Liver (tissue), 9 donors: ENCODE results near the gene SLC9B2. TPM values are rescaled to one million over a fixed set of nuclear protein-coding genes. Genes with fewer than 3 reads are reported as not detected.

Source experiments
- DNase-seq: peaks from one replicate; pipeline ENCODE4 v3.0.0-alpha.2; 2017; ENCODE audit warnings: low spot score
- H3K27ac ChIP-seq, 2 donors: one replicate each; pipeline ENCODE4 v1.7.0; 2013; ENCODE audit warnings: inconsistent platforms in 2 of 2, low read length in 2 of 2, control low read depth in 1 of 2, low read depth in 1 of 2, mild to moderate bottlenecking in 1 of 2
- H3K27me3 ChIP-seq, 4 donors: one replicate each; pipeline versions ENCODE4 v1.6.1 to v1.7.0; 2013; ENCODE audit warnings: low read length in 3 of 4, inconsistent platforms in 1 of 4, mild to moderate bottlenecking in 1 of 4, moderate library complexity in 1 of 4; ENCODE audit not compliant: control insufficient read depth in 4 of 4, insufficient read depth in 4 of 4
- H3K36me3 ChIP-seq, 4 donors: one replicate each; pipeline versions ENCODE4 v1.6.1 to v1.7.0; 2013; ENCODE audit warnings: low read length in 3 of 4, mild to moderate bottlenecking in 3 of 4, low read depth in 1 of 4, moderate library complexity in 1 of 4; ENCODE audit not compliant: control insufficient read depth in 4 of 4, insufficient read depth in 3 of 4
- H3K4me1 ChIP-seq, 4 donors: one replicate each; pipeline versions ENCODE4 v1.6.1 to v1.7.0; 2013; ENCODE audit warnings: low read length in 3 of 4, mild to moderate bottlenecking in 3 of 4, moderate library complexity in 1 of 4; ENCODE audit not compliant: control insufficient read depth in 4 of 4, insufficient read depth in 4 of 4
- H3K4me3 ChIP-seq, 3 donors: one replicate each; pipeline versions ENCODE4 v1.6.1 to v1.7.0; 2013; ENCODE audit warnings: low read length in 3 of 3, control low read depth in 1 of 3, low read depth in 1 of 3, mild to moderate bottlenecking in 1 of 3
- H3K9ac ChIP-seq, 2 donors: one replicate each; pipeline ENCODE4 v1.7.0; 2013; ENCODE audit warnings: low read length in 2 of 2, mild to moderate bottlenecking in 2 of 2, moderate library complexity in 2 of 2, control low read depth in 1 of 2, low read depth in 1 of 2
- H3K9me3 ChIP-seq, 4 donors: one replicate each; pipeline versions ENCODE4 v1.6.1 to v1.7.0; 2013; ENCODE audit warnings: low read length in 3 of 4; ENCODE audit not compliant: control insufficient read depth in 4 of 4
- EGR1 ChIP-seq, 2 donors: IDR thresholded peaks; 2 replicates each; pipeline ENCODE4 v1.6.1; 2016 to 2018; ENCODE audit warnings: antibody characterized with exemption in 2 of 2, low read depth in 2 of 2
- FOXA1 ChIP-seq: IDR thresholded peaks from 2 replicates; pipeline ENCODE4 v1.6.1; 2016; ENCODE audit warnings: antibody characterized with exemption
- FOXA2 ChIP-seq: IDR thresholded peaks from 2 replicates; pipeline ENCODE4 v1.6.1; 2016; ENCODE audit warnings: antibody characterized with exemption
- GABPA ChIP-seq, 2 donors: IDR thresholded peaks in 1 of 2; conservative IDR thresholded peaks in 1 of 2; 2 replicates each; pipeline ENCODE4 v1.6.1; 2016; ENCODE audit warnings: antibody characterized with exemption in 2 of 2, mild to moderate bottlenecking in 1 of 2, moderate library complexity in 1 of 2
- HNF4A ChIP-seq, 2 donors: conservative IDR thresholded peaks; 2 replicates each; pipeline ENCODE4 v1.6.1; 2016; ENCODE audit warnings: antibody characterized with exemption in 2 of 2, mild to moderate bottlenecking in 2 of 2
- HNF4G ChIP-seq: IDR thresholded peaks from 2 replicates; pipeline ENCODE4 v1.6.1; 2016; ENCODE audit warnings: antibody characterized with exemption
- JUND ChIP-seq, 2 donors: IDR thresholded peaks; 2 replicates each; pipeline ENCODE4 v1.6.1; 2016; ENCODE audit warnings: antibody characterized with exemption in 2 of 2
- NR2F2 ChIP-seq: IDR thresholded peaks from 2 replicates; pipeline ENCODE4 v1.6.1; 2016; ENCODE audit warnings: antibody characterized with exemption
- RAD21 ChIP-seq, 2 donors: IDR thresholded peaks; 2 replicates each; pipeline ENCODE4 v1.6.1; 2016; ENCODE audit warnings: antibody characterized with exemption in 2 of 2, mild to moderate bottlenecking in 2 of 2
- RXRA ChIP-seq, 2 donors: IDR thresholded peaks; 2 replicates each; pipeline ENCODE4 v1.6.1; 2017 to 2018; ENCODE audit warnings: antibody characterized with exemption in 2 of 2, mild to moderate bottlenecking in 1 of 2
- SP1 ChIP-seq: IDR thresholded peaks from 2 replicates; pipeline ENCODE4 v1.6.1; 2018; ENCODE audit warnings: antibody characterized with exemption, mild to moderate bottlenecking
- TAF1 ChIP-seq: conservative IDR thresholded peaks from 2 replicates; pipeline ENCODE4 v1.6.1; 2016; ENCODE audit warnings: antibody characterized with exemption, mild to moderate bottlenecking
- YY1 ChIP-seq: IDR thresholded peaks from 2 replicates; pipeline ENCODE4 v1.6.1; 2016; ENCODE audit warnings: antibody characterized with exemption, mild to moderate bottlenecking
- WGBS: extraction: QIAGEN DNeasy Blood & Tissue Kit; methylation state at CpG from one replicate; pipeline ENCODE4 v1.1.7; 2013; 5-methylcytosine and 5-hydroxymethylcytosine counted together
- polyA plus RNA-seq, 2 donors: library from polyadenylated mRNA; stranded (reverse) in 1 of 2; unstranded in 1 of 2; fragments of 200-250 nt in 1 of 2; fragments of >200 nt in 1 of 2; fragmentation: Nextera tagmentation in 1 of 2; extraction: Ambion mirVana in 1 of 2; gene quantifications; one replicate each; pipeline versions ENCODE4 v1.2.1 to v1.2.3, GENCODE V29; 2013 to 2015
- total RNA-seq, 2 donors: library from RNA; depleted of rRNA; stranded (reverse); fragments of >200 nt; gene quantifications; one replicate each; pipeline ENCODE4 v1.2.3, GENCODE V29; 2014
- TF ChIP-seq, protein P1 (sequence below): IDR thresholded peaks from 2 replicates; pipeline ENCODE4 v1.6.1; 2016; ENCODE audit warnings: antibody characterized with exemption
- TF ChIP-seq, protein P2 (sequence below): IDR thresholded peaks from 2 replicates; pipeline ENCODE4 v1.6.1; 2016; ENCODE audit warnings: antibody characterized with exemption
- TF ChIP-seq, protein P3 (sequence below): fragments of 150-350 bp; IDR thresholded peaks from 2 replicates; pipeline ENCODE4 v1.5.1; 2017; ENCODE audit warnings: improper control_type of control experiment, low read depth, low read length; ENCODE audit not compliant: missing input control
- TF ChIP-seq, protein P4 (sequence below): IDR thresholded peaks from 2 replicates; pipeline ENCODE4 v1.6.1; 2016; ENCODE audit warnings: antibody characterized with exemption
- TF ChIP-seq, protein P5 (sequence below): IDR thresholded peaks from 2 replicates; pipeline ENCODE4 v1.6.1; 2016; ENCODE audit warnings: antibody characterized with exemption, mild to moderate bottlenecking
- donor health status: healthy.
- donor health status: healthy.
- donor health status: healthy.
- donor health status: healthy.
- donor health status: healthy.

SLC9B2 gene
- total and polyA plus RNA-seq, 4 donors: 23.7 to 47.0 (median 34.5) TPM

DNA sequence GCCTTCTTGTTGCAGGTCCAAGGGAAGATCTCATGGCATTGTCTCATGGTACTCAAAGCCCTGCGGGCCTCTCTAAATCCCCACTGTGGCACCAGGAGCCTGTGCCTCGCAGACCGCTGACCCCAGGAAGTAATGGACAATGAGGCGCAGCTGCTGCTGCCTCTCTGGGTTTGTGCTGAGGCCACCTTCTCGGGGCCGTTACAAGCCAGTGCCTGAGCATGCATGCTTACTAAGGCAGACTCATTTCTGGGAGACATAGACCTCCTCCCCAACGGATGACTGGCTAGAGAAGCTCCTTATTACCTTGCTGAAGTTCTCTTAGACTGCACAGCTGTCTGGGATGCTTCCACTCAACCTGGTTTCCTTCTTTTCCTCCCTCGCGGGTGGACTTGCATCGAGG, 21.8 kb upstream of the SLC9B2 start:
- DNase-seq: no peak
- Histone ChIP-seq H3K27ac (peak overlapping the region; percentile 74 to 80), H3K4me1 (peaks cover 12 to 49% (median 36%) of the 10 kb centered on the region in 4 donors), H3K9me3 (no peaks in the 10 kb centered on the region), H3K27me3 (no peaks in the 10 kb centered on the region), H3K36me3 (no peaks in the 10 kb centered on the region), H3K9ac (no peak overlapping the region), H3K4me3 (peak overlapping the region in 1 of 3 donors; percentile 78)
- 76% methylated on average over 10 of the region's 10 CpGs for WGBS
- TF ChIP-seq, protein P1, sequence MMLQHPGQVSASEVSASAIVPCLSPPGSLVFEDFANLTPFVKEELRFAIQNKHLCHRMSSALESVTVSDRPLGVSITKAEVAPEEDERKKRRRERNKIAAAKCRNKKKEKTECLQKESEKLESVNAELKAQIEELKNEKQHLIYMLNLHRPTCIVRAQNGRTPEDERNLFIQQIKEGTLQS: no peak
- no peak for TF ChIP-seq RXRA (IDR thresholded peaks at IDR 0.05)
- TF ChIP-seq SP1: no peak
- no peak for TF ChIP-seq GABPA (IDR thresholded peaks at IDR 0.05 in 1 of 2, conservative IDR thresholded peaks at IDR 0.05 in 1 of 2)
- no peak for TF ChIP-seq YY1
- TF ChIP-seq, protein P2, sequence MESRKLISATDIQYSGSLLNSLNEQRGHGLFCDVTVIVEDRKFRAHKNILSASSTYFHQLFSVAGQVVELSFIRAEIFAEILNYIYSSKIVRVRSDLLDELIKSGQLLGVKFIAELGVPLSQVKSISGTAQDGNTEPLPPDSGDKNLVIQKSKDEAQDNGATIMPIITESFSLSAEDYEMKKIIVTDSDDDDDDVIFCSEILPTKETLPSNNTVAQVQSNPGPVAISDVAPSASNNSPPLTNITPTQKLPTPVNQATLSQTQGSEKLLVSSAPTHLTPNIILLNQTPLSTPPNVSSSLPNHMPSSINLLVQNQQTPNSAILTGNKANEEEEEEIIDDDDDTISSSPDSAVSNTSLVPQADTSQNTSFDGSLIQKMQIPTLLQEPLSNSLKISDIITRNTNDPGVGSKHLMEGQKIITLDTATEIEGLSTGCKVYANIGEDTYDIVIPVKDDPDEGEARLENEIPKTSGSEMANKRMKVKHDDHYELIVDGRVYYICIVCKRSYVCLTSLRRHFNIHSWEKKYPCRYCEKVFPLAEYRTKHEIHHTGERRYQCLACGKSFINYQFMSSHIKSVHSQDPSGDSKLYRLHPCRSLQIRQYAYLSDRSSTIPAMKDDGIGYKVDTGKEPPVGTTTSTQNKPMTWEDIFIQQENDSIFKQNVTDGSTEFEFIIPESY: no peak
- TF ChIP-seq FOXA2: no peak
- TF ChIP-seq NR2F2: no peak
- no peak for TF ChIP-seq HNF4G
- TF ChIP-seq JUND (IDR thresholded peaks at IDR 0.05): no peak
- TF ChIP-seq RAD21 (IDR thresholded peaks at IDR 0.05): no peak
- TF ChIP-seq TAF1: no peak
- no peak for TF ChIP-seq FOXA1
- TF ChIP-seq EGR1 (IDR thresholded peaks at IDR 0.05; ENCODE audit: low read depth in 2 of 2): no peak
- TF ChIP-seq, protein P3, sequence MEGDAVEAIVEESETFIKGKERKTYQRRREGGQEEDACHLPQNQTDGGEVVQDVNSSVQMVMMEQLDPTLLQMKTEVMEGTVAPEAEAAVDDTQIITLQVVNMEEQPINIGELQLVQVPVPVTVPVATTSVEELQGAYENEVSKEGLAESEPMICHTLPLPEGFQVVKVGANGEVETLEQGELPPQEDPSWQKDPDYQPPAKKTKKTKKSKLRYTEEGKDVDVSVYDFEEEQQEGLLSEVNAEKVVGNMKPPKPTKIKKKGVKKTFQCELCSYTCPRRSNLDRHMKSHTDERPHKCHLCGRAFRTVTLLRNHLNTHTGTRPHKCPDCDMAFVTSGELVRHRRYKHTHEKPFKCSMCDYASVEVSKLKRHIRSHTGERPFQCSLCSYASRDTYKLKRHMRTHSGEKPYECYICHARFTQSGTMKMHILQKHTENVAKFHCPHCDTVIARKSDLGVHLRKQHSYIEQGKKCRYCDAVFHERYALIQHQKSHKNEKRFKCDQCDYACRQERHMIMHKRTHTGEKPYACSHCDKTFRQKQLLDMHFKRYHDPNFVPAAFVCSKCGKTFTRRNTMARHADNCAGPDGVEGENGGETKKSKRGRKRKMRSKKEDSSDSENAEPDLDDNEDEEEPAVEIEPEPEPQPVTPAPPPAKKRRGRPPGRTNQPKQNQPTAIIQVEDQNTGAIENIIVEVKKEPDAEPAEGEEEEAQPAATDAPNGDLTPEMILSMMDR: no peak

DNA sequence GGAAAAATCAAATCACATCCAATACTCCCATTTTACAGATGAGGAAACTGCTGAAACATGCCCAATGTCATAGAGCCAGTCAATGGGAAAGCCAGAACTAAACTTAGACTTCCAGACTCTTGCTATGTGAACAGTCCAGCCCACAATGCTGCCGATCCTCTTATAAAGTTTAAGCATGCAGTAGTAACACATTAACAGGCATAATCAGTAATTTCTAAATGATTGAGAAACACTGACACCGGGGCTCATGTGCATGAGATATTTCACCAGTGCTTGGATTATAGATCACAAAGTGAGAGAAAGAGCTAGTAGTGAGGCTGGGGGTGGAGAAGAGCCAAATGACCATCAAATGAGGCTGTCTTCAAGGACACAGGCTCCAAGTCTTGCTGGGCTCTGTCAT, 20.6 kb upstream of the SLC9B2 start:
- no peaks in the 10 kb centered on the region for H3K36me3 ChIP-seq
- H3K9ac ChIP-seq: no peak overlapping the region
- H3K9me3 ChIP-seq: no peaks in the 10 kb centered on the region
- H3K4me1 ChIP-seq: peaks cover 12 to 57% (median 41%) of the 10 kb centered on the region in 4 donors
- WGBS: 32% methylated on average over 2 of the region's 2 CpGs
- peak; percentile 85 for TF ChIP-seq SP1
- TF ChIP-seq, protein P2: peak; percentile 80
- TF ChIP-seq NR2F2: no peak
- TF ChIP-seq, protein P1: peak; percentile 34
- no peak for TF ChIP-seq EGR1 (IDR thresholded peaks at IDR 0.05; ENCODE audit: low read depth in 2 of 2)
- TF ChIP-seq HNF4A (conservative IDR thresholded peaks at IDR 0.05): peak; percentile 78
- peak; percentile 51 for TF ChIP-seq YY1
- TF ChIP-seq FOXA2: peak; percentile 27
- TF ChIP-seq HNF4G: peak; percentile 28
- TF ChIP-seq, protein P3: no peak
- TF ChIP-seq, protein P4, sequence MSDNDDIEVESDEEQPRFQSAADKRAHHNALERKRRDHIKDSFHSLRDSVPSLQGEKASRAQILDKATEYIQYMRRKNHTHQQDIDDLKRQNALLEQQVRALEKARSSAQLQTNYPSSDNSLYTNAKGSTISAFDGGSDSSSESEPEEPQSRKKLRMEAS: peak; percentile 61
- TF ChIP-seq RXRA (IDR thresholded peaks at IDR 0.05): peak; percentile 61 to 63
- TF ChIP-seq RAD21 (IDR thresholded peaks at IDR 0.05): peak in 1 of 2 donors; percentile 19
- TF ChIP-seq JUND (IDR thresholded peaks at IDR 0.05): peak; percentile 30 to 56
- TF ChIP-seq FOXA1: peak; percentile 23
- no peak for TF ChIP-seq GABPA (IDR thresholded peaks at IDR 0.05 in 1 of 2, conservative IDR thresholded peaks at IDR 0.05 in 1 of 2)
- TF ChIP-seq TAF1: peak; percentile 74
- TF ChIP-seq, protein P5, sequence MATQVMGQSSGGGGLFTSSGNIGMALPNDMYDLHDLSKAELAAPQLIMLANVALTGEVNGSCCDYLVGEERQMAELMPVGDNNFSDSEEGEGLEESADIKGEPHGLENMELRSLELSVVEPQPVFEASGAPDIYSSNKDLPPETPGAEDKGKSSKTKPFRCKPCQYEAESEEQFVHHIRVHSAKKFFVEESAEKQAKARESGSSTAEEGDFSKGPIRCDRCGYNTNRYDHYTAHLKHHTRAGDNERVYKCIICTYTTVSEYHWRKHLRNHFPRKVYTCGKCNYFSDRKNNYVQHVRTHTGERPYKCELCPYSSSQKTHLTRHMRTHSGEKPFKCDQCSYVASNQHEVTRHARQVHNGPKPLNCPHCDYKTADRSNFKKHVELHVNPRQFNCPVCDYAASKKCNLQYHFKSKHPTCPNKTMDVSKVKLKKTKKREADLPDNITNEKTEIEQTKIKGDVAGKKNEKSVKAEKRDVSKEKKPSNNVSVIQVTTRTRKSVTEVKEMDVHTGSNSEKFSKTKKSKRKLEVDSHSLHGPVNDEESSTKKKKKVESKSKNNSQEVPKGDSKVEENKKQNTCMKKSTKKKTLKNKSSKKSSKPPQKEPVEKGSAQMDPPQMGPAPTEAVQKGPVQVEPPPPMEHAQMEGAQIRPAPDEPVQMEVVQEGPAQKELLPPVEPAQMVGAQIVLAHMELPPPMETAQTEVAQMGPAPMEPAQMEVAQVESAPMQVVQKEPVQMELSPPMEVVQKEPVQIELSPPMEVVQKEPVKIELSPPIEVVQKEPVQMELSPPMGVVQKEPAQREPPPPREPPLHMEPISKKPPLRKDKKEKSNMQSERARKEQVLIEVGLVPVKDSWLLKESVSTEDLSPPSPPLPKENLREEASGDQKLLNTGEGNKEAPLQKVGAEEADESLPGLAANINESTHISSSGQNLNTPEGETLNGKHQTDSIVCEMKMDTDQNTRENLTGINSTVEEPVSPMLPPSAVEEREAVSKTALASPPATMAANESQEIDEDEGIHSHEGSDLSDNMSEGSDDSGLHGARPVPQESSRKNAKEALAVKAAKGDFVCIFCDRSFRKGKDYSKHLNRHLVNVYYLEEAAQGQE: peak; percentile 67
- no peaks in the 10 kb centered on the region for H3K27me3 ChIP-seq
- H3K27ac ChIP-seq: peak overlapping the region; percentile 29 to 75
- DNase-seq: no peak
- no peak overlapping the region for H3K4me3 ChIP-seq
